K562 (cell line): ENCODE measurements around the gene DNAJC13. TPM values are rescaled to one million over a fixed set of nuclear protein-coding genes. Genes with fewer than 3 reads are reported as not detected.

Experiments
- ATF7 ChIP-seq: fragments of 450-650 bp; IDR thresholded peaks from 2 replicates; pipeline ENCODE4 v1.7.1; 2014; ENCODE audit warnings: mild to moderate bottlenecking, moderate library complexity
- BRF1 ChIP-seq: IDR thresholded peaks from 3 replicates; pipeline ENCODE4 v1.6.1; 2011; ENCODE audit warnings: borderline replicate concordance, mild to moderate bottlenecking; ENCODE audit not compliant: insufficient read length; ENCODE audit errors: extremely low read depth
- CEBPB ChIP-seq: fragments of 450-650 bp; IDR thresholded peaks from 2 replicates; pipeline ENCODE4 v1.6.1; 2016; ENCODE audit warnings: missing genetic modification characterization, missing compliant biosample characterization
- CREM ChIP-seq: IDR thresholded peaks from 2 replicates; pipeline ENCODE4 v1.6.1; 2014; ENCODE audit warnings: antibody characterized with exemption, low read depth
- FOXK1 ChIP-seq: sonication (generic); formaldehyde crosslinking; IDR thresholded peaks from 2 replicates; pipeline ENCODE4 v1.8.0; 2022; ENCODE audit warnings: missing genetic modification reagents, mild to moderate bottlenecking, borderline replicate concordance
- HNRNPK ChIP-seq: fragments of 200-400 bp; formaldehyde crosslinking; IDR thresholded peaks from one replicate; pipeline ENCODE4 v1.6.1; 2018; ENCODE audit warnings: mild to moderate bottlenecking, low read depth, low read length; ENCODE audit not compliant: poor library complexity, severe bottlenecking
- HNRNPLL ChIP-seq: fragments of 200-400 bp; formaldehyde crosslinking; IDR thresholded peaks from 2 replicates; pipeline ENCODE4 v1.6.1; 2017; ENCODE audit warnings: low read length, low read depth, mild to moderate bottlenecking; ENCODE audit not compliant: poor library complexity, severe bottlenecking
- MAFG ChIP-seq: fragments of 450-650 bp; conservative IDR thresholded peaks from 2 replicates; pipeline ENCODE4 v1.6.1; 2016; ENCODE audit warnings: missing genetic modification characterization, missing compliant biosample characterization
- MAFK ChIP-seq: IDR thresholded peaks from 2 replicates; pipeline ENCODE4 v1.6.1; 2011; ENCODE audit warnings: low read length, improper control_type of control experiment
- MBD2 ChIP-seq: sonication (generic); IDR thresholded peaks from 2 replicates; pipeline ENCODE4 v1.6.1; 2016; ENCODE audit warnings: low read depth, borderline replicate concordance
- MTA2 ChIP-seq: fragments of 450-650 bp; IDR thresholded peaks from 2 replicates; pipeline ENCODE4 v1.6.1; 2016; ENCODE audit warnings: low read depth
- MXI1 ChIP-seq: IDR thresholded peaks from 2 replicates; pipeline ENCODE4 v1.6.1; 2011; ENCODE audit warnings: low read depth, mild to moderate bottlenecking, improper control_type of control experiment, low read length
- NFYB ChIP-seq: IDR thresholded peaks from 2 replicates; pipeline ENCODE4 v1.6.1; 2011; ENCODE audit warnings: mild to moderate bottlenecking, moderate library complexity; ENCODE audit not compliant: insufficient read length; ENCODE audit errors: extremely low read depth
- NONO ChIP-seq, 2 experiments: fragments of 200-400 bp in 1 of 2; fragments of 450-650 bp in 1 of 2; formaldehyde crosslinking in 1 of 2; IDR thresholded peaks; 2 replicates each; pipeline ENCODE4 v1.6.1; 2017; ENCODE audit warnings: low read depth in 2 of 2, mild to moderate bottlenecking in 2 of 2, moderate library complexity in 2 of 2, low read length in 1 of 2
- RBM15 ChIP-seq: fragments of 200-400 bp; formaldehyde crosslinking; IDR thresholded peaks from 2 replicates; pipeline ENCODE4 v1.6.1; 2018; ENCODE audit warnings: mild to moderate bottlenecking, low read length, moderate library complexity; ENCODE audit not compliant: insufficient read depth
- SAFB2 ChIP-seq: fragments of 200-400 bp; formaldehyde crosslinking; IDR thresholded peaks from 2 replicates; pipeline ENCODE4 v1.6.1; 2018; ENCODE audit warnings: borderline replicate concordance, low read length, low read depth, moderate library complexity; ENCODE audit not compliant: severe bottlenecking
- SETDB1 ChIP-seq: IDR thresholded peaks from one replicate; pipeline ENCODE4 v1.6.1; 2012; ENCODE audit warnings: low read length, control low read depth, inconsistent platforms
- SMAD3 ChIP-seq: fragments of 450-650 bp; formaldehyde crosslinking; conservative IDR thresholded peaks from 2 replicates; pipeline ENCODE4 v1.4.0; 2020; ENCODE audit warnings: mild to moderate bottlenecking
- TEAD4 ChIP-seq, 2 experiments: sonication (generic) in 1 of 2; formaldehyde crosslinking in 1 of 2; IDR thresholded peaks; 2 replicates each; pipeline versions ENCODE4 v1.6.1 to v1.8.0; 2012 to 2022; ENCODE audit warnings: borderline replicate concordance in 1 of 2, inconsistent platforms in 1 of 2, low read length in 1 of 2, mild to moderate bottlenecking in 1 of 2, missing genetic modification reagents in 1 of 2
- ZBTB1 ChIP-seq: sonication (generic); formaldehyde crosslinking; IDR thresholded peaks from 2 replicates; pipeline ENCODE4 v1.8.1; 2023; ENCODE audit warnings: missing genetic modification reagents, low read depth, mild to moderate bottlenecking, borderline replicate concordance
- ZC3H4 ChIP-seq: sonication (generic); formaldehyde crosslinking; IDR thresholded peaks from 2 replicates; pipeline ENCODE4 v1.9.0; 2021; ENCODE audit warnings: missing genetic modification reagents, borderline replicate concordance
- ZNF217 ChIP-seq: sonication (generic); formaldehyde crosslinking; IDR thresholded peaks from 2 replicates; pipeline ENCODE4 v1.8.0; 2022; ENCODE audit warnings: mild to moderate bottlenecking, missing genetic modification reagents
- ZNF518B ChIP-seq: fragments of 250-450 bp; sonication (Bioruptor Pico); IDR thresholded peaks from 2 replicates; pipeline ENCODE4 v1.5.0; 2021; ENCODE audit warnings: mild to moderate bottlenecking, moderate library complexity
- ZNF584 ChIP-seq: fragments of 200-800 bp; sonication (Bioruptor generic); IDR thresholded peaks from 2 replicates; pipeline ENCODE4 v1.6.1; 2016; ENCODE audit warnings: low read depth, mild to moderate bottlenecking, missing genetic modification characterization, missing compliant biosample characterization
- ZNF589 ChIP-seq: fragments of 200-800 bp; sonication (Bioruptor generic); IDR thresholded peaks from 2 replicates; pipeline ENCODE4 v1.6.1; 2016; ENCODE audit warnings: low read depth, missing genetic modification characterization, missing compliant biosample characterization
- ZNF75A ChIP-seq: fragments of 450-650 bp; formaldehyde crosslinking; IDR thresholded peaks from 2 replicates; pipeline ENCODE4 v1.4.0; 2020; ENCODE audit warnings: mild to moderate bottlenecking
- polyA plus RNA-seq, 8 experiments: library from polyadenylated mRNA; depleted of rRNA in 4 of 8; stranded (reverse) in 5 of 8; unstranded in 3 of 8; fragments of >200 nt; fragmentation: Nextera tagmentation in 2 of 8; fragmentation: Illumina TruSeq in 1 of 8; extraction: Ambion mirVana in 2 of 8; extraction: Trizol in 1 of 8; gene quantifications; 2 replicates each; pipeline versions ENCODE4 v1.2.1 to v1.2.3, GENCODE V29; 2011 to 2014; ENCODE audit warnings: inconsistent platforms in 1 of 8, missing spikeins in 1 of 8
- total RNA-seq, 7 experiments: library from RNA; depleted of rRNA in 6 of 7; stranded (reverse); fragments of >200 nt in 6 of 7; fragmentation: Illumina TruSeq in 2 of 7; extraction: Trizol in 2 of 7; gene quantifications; 2 replicates each; pipeline versions ENCODE4 v1.2.1 to v1.2.3, GENCODE V29; 2011 to 2021; ENCODE audit warnings: low replicate concordance in 1 of 7

Gene DNAJC13
- total and polyA plus RNA-seq, 9 of the 15 experiments (the other 6 are each of a cell fraction or from before 2014, with no cell fraction given): 2.9 to 17.1 (median 10.2) TPM

- TF ChIP-seq ZC3H4 (CRISPR knock-in tag): no peak
- no peak for TF ChIP-seq MAFK
- no peak for TF ChIP-seq MXI1
- TF ChIP-seq SETDB1: no peak
- TF ChIP-seq MAFG: no peak
- 0 out of 2 replicates have a peak, but pooled peaks have one; percentile 4 for TF ChIP-seq CREM
- no peak for TF ChIP-seq SMAD3 (CRISPR knock-in tag)
- TF ChIP-seq TEAD4 (IDR thresholded peaks at IDR 0.05; ENCODE audit: low read length): no peak
- TF ChIP-seq TEAD4 (CRISPR knock-in tag; IDR thresholded peaks at IDR 0.05; ENCODE audit: borderline replicate concordance): no peak
- TF ChIP-seq ATF7: peak; percentile 41; the same call in 1 of the 2 replicates
- TF ChIP-seq ZNF584: no peak
- TF ChIP-seq HNRNPLL: no peak
- TF ChIP-seq ZBTB1: no peak
- no peak for TF ChIP-seq MTA2
- no peak for TF ChIP-seq NFYB
- TF ChIP-seq BRF1: no peak
- TF ChIP-seq RBM15: no peak
- no peak for TF ChIP-seq ZNF518B
- TF ChIP-seq ZNF589 (CRISPR knock-in tag): no peak
- no peak for TF ChIP-seq ZNF75A (CRISPR knock-in tag)
- no peak for TF ChIP-seq ZNF217 (CRISPR knock-in tag)
- TF ChIP-seq CEBPB (tag): no peak
- TF ChIP-seq HNRNPK: no peak
- no peak for TF ChIP-seq SAFB2
- no peak for TF ChIP-seq MBD2
- no peak for TF ChIP-seq FOXK1 (CRISPR knock-in tag)
- TF ChIP-seq NONO (IDR thresholded peaks at IDR 0.05; ENCODE audit: low read depth in 2 of 2, low read length in 1 of 2): no peak
Observed at GRCh38 chr3:132416807-132417694, at the start of gene DNAJC13 (continued).
